Activated CD8-positive, alpha-beta memory T cell treated with anti-CD3 and anti-CD28 coated beads, Interleukin-2, amount 50 U/mL, for 4 hours (primary cell): ENCODE results near the gene SLC47A1.

Experiments used
- DNase-seq: peaks from one replicate; pipeline ENCODE4 v3.0.0-alpha.2; 2020

Gene SLC47A1

DNA sequence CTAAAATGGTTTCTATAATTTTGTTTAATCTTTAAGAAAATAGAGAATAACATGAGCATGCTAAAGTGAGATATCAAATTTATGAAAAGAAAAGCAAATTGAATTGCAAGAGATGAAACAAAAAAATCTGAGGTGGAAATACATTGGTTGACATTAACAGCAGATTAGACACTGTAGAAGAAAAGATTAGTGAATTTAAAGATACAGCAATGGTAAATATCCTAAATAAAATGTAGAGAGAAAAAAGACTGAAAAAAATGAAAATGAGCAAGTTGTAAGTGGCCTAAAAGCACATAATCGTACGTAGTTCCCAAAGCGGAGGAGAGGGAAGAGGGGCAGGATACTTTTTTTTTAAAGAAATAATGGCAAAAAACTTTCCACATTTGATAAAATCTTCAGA, 84.4 kb downstream of the SLC47A1 start:
- DNase-seq, result no peak

DNA sequence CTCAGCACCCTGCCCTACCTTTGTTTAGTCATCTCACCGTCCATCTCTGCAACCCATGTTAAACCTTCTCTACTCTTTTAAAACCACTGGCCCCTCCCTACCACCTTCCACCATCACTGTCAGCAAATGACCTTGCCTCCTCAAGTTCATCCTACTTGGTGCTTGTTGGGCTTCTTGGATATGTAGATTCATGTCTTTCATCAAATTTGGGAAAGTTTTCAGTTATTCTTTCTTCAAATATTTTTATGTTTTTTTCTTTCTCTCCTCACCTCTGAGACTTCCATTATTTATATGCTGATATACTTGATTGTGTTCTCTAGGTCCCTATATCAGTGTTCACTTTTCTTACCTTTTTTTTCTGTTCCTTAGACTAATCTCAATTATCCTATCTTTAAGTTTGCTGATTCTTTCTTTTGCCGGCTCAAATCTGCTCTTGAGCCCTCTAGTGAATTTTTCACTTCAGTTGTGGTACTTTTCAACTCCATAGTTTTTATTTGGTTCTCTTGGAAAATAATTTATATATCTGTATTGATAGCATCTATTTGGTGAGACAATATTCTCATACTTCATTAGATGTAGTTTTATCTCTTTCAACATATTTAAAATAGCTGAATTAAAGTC, 86.2 kb downstream of the SLC47A1 start:
- no peak for DNase-seq

DNA sequence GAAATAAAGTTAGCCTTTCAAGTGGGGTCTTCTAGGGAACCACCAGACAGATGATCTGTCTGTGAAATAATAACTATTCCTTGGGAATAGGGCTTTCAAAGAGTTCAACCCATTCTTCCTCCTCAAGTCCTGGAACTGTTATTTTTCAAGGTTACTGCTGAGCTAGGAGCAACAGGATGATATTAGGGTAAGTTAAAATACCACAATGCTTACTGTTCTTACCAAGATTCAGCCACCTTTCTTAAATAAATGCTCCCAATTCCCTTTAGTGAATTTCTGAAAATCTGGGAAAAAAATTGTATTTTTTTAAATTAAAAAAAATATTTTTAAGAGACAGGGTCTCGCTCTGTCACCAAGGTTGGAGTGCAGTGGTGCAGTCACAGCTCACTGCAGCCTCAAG, 88.0 kb downstream of the SLC47A1 start:
- no peak for DNase-seq

- DNase-seq, result no peak
Observed at GRCh38 chr17:19626079-19626478, 92.4 kb downstream of the SLC47A1 start.
